HTERT RPE-1 (cell line): ENCODE data around the gene ULK2.
"Not testable (repeated sequence)": the region's sequence is repeated elsewhere in the genome, so short reads cannot be mapped to it uniquely, and the experiment has no call there.

ENCODE experiments used
- in situ Hi-C: fragments of 300-500 bp; cut with MboI; formaldehyde crosslinking; loops from 4 replicates; pipeline ENCODE4 v1.14.3; 2020; ENCODE audit warnings: low sequenced_read_pairs

ULK2 gene

DNA sequence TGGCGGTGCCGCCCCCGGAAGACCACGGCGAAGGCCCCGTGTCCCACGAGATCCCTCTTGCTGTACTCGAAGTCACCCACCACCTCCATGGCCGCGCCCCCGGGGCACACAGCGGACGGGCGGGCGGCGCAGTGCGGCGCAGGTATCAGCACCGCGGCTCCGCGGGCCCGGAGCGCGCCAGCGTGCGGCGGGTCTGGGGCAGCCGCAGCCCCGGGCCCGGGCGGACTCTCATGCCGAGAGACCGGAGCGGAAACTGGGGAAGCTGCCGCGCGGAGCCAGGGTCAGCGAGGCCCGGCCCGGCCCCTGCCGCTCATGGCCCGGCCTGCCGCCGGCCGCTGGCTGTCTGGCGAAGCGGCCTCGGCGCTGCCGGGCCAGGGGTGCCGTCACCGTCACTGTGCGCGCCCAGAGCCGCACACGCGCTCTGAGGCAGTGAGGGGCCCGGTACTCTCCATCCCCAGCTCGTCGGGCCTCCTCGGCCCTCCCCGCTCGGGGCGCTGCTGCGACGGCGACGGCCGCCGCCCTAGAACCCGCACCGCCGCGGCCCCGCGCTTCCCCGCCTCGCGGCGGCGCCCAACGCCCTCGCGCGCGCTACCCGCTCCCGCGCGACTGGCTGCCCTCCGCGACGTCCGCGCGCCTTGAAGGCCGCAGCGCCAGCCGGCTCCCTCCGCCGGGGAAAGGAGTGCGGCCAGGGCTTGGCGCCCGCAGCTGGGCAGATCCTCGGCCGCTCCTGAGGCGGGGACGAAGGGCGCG, at the start of gene ULK2:
Gene ULK2 (minus strand): TSS at position 608 of the 750 bp plus-strand sequence. CDS start 519 bp downstream, at position 89.
- in situ Hi-C loops = no loop called here

DNA sequence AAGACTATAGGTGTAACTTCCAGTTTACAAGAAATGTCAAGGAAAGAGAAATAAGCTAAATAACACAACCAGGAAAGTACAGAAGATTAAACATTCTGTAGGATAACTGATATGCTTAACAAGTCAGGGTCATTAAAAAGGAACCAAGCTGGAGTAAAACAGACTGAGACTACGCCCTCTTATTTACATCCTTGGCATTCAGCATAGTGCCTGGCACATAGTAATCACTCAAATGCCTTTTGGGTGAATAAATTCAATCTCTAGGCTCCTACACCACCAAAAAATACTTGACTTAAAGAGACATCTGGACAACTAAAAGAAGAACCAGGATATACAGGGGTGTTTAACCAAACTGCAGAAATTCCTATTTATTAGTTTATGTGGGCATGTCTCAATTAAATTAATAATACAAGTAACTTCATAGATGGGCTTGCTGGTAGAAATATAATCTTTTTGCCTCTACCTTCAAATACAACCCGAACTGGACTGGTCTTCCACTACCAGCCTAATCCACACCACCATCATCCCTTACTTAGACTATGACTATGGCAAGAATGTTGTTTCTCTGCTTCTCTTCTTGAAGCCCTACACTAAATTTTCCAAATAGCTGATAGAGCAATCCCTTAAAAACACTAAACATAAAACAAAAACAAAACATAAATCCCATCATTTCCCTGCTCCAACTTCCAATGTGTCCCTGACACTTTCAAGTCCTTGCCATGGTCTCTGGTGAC, 47.7 kb upstream of the ULK2 start:
- in situ Hi-C loops = no loop called here

DNA sequence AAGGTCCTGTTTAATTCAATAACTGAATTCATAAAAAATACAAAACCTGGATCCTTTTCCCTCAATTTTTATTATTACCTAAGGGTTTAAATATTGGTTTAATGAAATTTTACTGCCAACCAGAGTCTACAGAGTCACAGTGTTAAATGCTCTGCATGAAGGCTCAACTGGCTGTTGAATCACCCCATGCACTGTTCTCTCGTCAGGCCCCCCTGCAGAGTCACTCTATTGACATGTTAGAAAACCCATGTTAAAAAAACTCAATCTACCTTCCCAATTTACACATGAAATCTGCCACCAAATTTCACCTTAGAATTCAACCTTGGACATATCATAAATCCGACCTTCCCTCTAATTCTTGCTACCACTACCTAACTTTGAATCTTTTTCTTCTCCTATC, 43.3 kb upstream of the ULK2 start:
- in situ Hi-C loops = no loop called here

DNA sequence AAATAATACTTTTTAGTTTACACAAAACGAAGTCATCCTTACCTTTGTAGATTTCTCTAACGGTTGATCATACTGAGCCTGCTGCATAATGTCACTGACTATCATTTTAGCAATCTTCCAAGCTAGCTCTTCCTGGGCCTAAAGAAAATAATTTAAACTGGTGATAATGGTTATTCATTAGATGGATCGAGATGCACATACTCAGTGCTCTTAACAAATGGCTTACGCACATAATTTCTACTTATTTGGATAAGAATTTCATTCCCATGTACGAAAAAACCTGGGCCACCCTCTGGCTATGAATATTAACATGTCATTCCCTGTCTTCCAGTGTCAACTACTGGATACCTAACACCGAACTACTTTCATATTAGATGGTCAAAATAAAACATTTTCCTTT, 41.4 kb upstream of the ULK2 start:
- in situ Hi-C loops = no loop called here

DNA sequence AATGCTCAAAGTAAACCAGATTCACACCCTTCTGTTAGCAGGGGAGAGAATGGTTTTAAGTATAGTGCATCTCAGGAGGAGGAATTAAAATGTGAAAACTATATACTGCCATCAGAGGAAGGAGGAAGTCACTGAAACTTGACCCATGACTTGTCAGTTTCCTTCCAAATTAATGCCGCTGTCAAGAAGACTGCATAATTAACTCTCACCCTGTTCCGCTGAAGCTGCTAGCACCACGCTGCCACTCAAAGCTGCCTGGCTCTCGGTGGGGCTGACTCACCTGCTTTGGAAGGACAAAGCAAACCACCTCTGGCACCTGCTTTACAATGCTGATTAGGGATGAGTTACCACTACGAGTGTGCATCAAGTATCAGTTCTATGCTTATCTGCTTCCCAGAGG, 37.8 kb upstream of the ULK2 start:
- in situ Hi-C loops = no loop called here

DNA sequence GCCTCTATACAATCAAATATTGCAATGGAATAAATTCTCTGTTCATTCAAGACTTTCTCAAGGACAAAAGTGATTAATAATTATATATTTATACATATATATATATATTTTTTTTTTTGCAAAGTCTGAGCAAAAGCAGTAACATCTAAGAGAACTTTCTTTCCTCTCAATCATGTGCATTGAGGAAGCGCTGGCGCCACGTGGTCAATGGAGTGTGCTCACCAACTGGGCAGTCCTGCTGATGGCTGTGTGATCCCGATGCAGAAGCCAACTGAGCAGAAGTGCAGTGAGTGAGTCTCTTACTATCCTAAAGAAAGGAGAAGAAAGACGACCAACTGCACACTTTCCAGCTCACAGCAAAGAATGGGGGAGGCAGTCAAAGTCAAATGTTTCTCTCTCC, 37.2 kb upstream of the ULK2 start:
- in situ Hi-C loops = no loop called here

DNA sequence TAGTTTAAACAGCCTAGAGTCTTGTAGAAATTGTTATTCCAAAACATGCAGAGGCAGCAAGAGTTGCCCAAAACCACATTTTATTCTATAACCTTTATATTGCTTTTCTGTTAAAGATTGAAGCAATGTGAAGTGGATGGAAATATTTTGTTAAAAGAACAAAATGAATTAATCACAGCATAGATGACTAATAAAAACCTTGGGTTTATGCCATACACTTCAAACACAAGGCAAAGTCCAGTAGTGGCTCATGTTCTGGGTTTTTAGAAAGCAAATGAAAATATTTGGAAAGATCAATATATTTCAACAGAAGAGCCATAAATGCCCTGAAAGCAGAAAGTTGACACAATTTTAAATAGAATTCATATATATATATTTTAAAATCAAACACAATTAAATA, 36.7 kb upstream of the ULK2 start:
- in situ Hi-C loops = no loop called here

DNA sequence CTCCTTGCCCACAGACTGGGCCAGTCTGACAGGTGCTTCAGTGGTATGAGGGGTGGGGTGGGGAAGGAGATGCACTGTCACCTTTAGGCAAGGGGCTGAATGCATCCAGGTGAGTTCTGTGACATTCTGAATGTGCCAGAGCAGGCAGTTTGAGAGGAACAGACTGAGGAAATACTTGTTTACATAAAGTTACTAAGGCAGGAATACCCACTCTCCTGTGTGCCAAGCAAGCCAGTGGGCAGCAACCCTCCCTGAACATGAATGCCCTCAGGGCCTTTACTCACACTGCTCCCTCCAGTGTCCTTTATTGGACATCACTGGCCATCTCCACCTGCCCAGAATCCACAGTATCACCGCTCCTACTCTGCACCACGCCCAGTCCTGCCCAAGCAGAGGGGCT, 33.1 kb upstream of the ULK2 start:
- in situ Hi-C loops = no loop called here

DNA sequence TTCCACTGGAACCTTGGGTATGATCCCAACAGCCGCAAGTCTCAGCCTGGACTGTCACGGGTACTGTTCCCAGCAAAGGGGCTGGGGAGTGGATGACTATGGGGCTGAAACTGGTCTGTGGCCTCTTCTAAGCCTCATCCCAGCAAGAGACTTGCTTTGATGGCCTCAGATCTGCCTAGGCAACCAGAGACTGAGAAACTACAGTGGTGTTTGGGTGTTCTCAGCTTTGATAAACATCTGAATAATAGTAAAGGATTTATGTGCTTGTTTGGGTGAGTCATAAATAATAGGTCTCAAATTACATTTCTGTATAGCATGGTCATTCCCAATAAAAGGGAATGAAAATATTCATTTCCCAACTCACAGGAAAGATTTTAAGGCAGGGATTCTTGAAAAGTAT, 30.2 kb upstream of the ULK2 start:
- in situ Hi-C loops = no loop called here

DNA sequence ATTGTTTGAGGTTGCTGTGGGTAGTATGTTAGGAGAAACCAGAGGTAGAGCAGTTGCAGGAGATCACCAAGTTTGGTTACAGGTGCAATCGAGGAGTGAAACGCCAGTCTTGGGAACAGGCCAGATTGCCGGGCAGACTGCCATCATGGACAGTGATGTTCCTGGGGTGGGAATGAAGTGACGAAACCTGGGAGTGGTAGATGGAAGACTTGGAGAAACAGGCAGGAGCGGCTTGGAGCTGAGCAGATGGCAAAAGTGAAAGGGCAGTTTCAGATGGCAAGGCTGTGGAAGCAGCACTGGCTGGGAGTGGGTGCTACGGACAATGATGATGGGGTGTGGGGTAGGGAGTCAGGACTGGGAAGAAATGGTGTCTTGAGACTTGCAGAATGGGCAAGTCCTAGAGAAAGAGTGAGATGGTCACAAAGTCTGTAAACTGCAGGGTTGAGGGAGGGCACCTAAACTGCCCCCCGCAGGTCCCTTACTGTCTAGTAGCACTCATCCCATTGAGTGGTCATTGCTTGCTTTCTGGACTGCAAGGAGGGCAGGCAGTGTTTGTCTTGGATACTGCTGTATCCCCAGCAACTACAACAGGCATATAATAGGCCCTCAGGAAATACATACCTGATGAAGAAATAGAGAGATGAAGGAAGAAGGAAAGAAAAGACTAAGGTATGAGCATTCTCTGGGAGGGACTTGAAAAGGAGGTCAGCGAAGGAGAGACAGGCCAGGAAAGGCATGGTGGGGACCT, 29.5 kb upstream of the ULK2 start:
- in situ Hi-C loops = no loop called here

DNA sequence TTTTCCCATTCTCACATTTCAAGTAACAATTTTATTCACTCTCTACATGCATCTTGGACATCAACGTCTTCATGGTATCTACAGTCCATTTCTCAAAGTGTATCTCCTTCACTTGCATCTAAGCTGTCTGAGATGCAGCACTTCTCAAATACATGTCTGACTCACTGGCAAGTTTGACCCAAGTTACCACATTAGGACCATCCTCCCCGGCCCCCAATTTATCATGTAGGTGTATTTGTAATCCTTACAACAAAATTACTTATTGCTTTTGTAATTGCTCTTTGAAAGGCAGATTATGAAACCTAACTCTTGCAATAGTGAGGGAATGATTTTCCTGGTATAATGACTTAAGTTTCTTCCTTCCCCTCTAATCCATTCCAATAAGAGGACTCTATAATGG, 28.9 kb upstream of the ULK2 start:
- in situ Hi-C loops = no loop called here

DNA sequence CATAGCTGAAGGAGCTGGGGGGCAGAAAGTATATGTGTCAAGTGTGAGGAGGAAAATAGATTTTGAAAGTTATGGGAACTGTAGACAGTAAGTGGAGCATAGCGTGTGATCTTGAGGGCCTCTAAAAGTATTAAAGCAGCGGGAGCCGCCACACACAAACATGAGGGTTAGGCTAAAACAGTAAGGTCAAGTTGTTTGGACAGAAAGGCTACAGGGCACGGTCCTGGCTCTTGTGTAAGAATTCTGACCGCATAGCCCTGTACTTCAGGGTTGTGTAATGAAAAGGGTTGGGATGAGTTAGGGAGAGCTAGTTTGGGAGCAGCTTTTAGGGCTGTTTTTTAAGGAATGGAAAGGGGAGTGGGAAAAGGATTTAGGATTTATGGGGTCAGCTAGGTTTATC, 22.8 kb upstream of the ULK2 start:
- in situ Hi-C loops = not testable (repeated sequence)

DNA sequence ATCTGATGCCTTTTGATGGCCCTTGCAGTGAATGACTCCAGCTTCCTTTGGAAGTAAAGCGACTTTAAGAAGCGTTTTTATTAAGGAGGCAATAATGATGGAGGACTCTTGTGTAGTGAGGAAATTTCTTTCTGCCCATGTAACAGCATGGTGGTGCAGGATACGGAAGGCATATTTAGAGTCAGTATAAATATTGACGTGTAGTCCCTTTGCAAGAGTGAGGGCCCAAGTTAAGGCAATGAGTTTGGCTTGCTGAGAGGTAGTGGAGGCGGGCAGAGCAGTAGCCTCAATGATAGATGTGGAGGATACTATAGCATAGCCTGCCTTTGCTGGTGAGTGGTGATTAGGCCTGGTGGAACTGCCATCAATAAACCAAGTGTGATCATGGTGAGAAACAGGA, 22.3 kb upstream of the ULK2 start:
- in situ Hi-C loops = not testable (repeated sequence)

DNA sequence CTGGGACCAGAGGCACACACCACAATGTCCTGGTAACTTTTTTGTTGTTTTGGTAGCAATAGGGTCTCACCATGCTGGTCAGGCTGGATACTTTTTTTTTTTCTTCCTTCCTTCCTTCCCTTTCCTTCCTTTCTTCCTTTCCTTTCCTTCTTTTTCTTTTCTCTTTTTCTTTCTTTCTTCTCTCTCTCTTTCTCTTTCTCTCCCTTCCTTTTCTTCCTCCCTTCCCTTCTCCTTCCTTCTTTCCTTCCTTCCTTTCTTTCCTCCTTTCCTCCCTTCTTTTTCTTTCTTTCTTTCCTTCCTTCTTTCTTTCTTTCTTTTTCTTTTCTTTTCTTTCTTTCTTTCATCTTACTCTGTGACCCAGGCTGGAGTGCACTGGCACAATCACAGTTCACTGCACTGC, 18.4 kb upstream of the ULK2 start:
- in situ Hi-C loops = no loop called here

DNA sequence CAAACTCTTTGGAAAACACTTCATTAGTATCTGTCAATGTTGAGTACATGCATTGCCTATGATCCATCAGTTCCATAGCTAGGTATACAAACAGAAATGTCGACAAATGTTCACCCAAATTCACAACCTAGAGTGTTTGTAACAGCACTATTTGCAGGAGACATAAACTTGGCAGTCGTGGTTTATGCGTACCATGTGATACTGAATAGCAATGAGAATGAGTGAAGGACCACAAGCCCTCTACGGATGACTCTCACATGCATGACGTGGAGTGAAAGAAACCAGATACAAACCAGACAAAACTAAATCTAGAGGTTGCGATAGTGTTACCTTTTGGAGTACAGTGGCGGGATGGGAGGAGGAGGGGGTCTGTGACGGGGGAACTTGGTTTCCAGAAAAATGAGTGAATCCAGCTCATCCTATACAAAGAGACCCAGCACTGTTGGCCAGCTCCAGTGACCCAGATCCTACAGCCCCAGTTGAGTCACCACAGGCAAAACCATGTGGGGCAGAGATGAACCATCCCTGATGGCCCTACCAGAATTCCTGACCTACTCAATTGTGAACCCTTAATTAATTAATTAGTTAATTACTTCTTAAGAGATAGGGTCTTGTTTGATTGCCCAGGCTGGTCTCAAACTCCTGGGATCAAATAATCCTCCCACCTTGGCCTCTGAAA, 15.9 kb upstream of the ULK2 start:
- in situ Hi-C loops = no loop called here

DNA sequence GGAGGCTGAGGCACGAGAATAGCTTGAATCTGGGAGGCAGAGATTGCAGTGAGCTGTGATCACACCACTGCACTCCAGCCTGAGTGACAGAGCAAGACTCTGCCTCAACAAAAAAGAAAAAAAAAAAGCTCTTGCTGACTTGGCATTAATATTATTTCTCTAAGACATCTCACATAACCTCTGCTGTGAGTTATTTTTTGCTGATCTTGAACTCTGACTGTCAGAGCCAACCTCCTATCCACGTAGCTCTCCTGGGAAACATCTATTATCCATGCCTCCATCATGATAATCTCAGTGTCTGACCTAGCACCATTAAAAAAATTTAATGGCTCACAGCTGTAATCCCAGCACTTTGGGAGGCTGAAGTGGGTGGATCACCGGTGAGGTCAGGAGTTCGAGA, 12.7 kb upstream of the ULK2 start:
- in situ Hi-C loops = no loop called here

DNA sequence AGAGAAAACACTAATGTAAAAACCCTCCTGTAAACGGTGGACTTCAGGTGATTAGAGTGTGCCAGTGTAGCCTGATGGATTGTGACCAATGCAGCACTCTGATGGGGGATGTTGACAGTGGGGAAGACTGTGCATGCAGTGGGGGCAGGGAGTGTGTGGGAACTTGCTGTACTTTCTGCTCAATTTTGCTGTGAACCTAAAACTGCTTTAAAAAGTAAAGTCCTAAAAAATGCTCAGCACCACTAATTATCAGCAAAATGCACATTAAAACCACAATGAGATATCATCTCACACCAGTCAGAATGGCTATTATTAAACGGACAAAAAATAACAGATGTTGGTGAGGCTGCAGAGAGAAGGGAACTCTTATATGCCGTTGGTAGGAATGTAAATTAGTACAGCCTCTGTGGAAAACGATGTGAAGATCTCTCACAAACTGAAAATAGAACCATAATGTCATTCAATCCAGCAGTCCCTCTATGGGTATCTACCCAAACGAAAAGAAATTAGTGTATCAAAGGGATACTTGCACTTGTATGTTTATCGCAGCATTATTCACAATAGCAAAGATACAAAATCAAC, 9.7 kb upstream of the ULK2 start:
- in situ Hi-C loops = no loop called here

DNA sequence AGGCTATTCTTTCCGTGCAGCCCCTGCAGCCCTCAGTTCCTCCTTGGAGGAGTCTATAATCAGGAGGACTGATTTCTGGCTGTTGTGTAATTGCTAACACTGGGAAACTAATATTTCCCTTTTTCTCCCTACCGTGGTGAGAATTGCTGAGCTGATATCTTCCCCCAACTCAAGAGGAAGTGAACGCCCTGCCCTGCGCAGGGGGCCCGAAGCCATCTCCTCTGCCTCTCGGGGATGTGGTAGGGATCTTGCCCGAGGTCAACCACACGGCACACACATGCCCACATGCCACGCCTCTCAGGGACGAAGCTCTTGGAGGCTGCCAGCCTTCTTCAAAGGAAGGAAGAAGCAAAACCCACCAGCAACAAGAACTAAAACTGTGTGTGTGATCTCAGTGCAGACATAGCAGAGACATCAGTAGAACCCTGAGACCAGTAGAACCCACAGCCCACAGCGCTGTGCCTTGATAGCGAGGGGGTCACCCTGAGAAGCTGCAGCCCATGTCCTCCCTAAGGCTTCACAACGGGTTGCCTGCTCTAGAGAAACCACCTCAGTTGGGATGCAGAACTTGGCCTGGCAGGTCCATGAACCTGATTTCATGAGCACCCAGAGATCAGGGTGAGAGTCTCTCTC, 8.9 kb upstream of the ULK2 start:
- in situ Hi-C loops = no loop called here

DNA sequence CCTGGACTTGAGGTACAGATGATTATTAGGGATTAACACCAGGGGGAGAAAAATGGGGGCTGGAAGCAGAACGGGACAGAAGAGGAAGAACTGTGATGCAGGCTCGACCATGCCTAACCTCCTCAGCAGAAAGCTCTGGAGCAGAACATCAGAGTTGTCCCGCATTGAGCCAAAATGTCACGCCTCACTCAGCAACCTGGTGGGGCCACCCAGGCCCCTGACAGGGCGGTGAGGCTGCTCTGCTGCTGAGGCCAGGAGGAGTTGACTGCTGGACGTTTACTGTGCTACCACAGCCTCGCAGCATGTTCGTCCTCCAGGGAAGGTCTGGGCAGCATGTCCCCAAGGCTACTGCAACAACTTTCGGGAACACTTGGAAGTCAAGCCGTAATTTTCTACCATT, 6.5 kb upstream of the ULK2 start:
- in situ Hi-C loops = no loop called here

DNA sequence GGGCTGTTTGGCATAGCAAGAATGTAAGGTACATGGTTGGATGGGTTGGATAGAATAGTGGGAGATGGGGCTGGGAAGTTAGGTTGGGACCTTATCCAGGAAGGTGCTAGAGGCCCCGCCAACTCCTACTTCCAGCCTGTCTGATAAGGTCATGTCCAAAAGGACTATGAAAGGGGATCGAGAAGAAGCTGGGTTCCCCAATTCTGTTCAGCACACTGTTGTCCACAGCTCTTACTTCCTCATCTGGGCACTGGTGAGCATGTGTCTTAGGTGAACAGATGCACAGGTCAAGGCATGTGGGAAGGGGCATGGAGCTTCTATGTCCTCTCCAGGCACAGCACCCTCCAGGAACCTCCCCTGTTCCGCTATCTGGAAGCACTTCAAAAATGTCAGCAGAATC, 5.6 kb upstream of the ULK2 start:
- in situ Hi-C loops = no loop called here

DNA sequence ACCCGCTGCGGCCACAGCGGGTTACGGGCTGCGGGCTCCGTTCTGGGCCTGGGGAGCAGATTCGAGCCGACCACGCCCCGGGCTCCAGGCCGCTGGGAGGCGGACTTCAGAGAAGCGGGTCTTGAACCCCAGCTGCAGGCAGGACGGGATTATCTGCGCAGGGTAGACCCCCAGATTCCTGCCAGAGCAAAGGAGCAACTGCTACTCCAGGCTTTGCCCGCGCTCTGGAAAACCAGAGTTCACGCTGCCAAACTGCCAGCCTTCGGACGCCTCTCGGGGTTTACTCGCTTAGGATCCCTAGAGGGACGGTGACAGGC, 301 bp upstream of the ULK2 start:
- in situ Hi-C loops = no loop called here
